ENCODE results near the gene ABCA8. TPM values are rescaled to one million over a fixed set of nuclear protein-coding genes. Genes with fewer than 3 reads are reported as not detected.
"Not testable (repeated sequence)": the region's sequence is repeated elsewhere in the genome, so short reads cannot be mapped to it uniquely, and the experiment has no call there.

Gene ABCA8
- polyA plus RNA-seq, 2 donors: 1.6 to 2.8 TPM

DNA sequence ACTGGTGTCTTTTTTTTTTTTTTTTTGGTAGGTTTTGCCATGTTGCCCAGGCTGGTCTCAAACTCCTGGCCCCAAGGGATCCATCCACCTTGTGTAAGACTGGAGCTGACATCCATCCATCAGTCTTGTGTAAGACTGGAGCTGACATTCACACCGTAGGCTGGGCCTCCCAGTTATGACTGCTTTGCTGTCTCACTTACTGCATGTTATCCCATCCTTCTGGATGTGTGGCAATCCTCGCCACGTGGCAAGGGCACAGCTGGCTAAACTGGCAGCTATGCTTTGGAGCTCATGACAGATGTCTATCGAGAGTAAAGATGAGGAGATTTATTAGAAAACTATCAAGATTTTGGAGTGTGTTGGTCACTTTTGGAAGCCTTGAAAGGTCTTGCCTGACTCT, 115.1 kb downstream of the ABCA8 start:
- no peak overlapping the region for H3K4me3 ChIP-seq (ENCODE audit: low read depth in 1 of 2, low read length in 2 of 2)
- peaks cover 0 to 2% of the 10 kb centered on the region in 2 donors for H3K4me1 ChIP-seq (ENCODE audit: control insufficient read depth in 2 of 2, insufficient read depth in 2 of 2, low read length in 1 of 2)
- H3K27ac ChIP-seq (ENCODE audit: low read depth in 2 of 2, low read length in 1 of 2): no peak overlapping the region
- WGBS, 2 donors: 68% methylated on average over 4 of the region's 4 CpGs
- no peaks in the 10 kb centered on the region for H3K27me3 ChIP-seq (ENCODE audit: control insufficient read depth in 1 of 2, insufficient read depth in 2 of 2, low read length in 2 of 2)
- no peaks in the 10 kb centered on the region for H3K9me3 ChIP-seq (ENCODE audit: control insufficient read depth in 2 of 2, insufficient read depth in 1 of 2, low read depth in 1 of 2, low read length in 1 of 2)
- no peaks in the 10 kb centered on the region for H3K36me3 ChIP-seq (ENCODE audit: control insufficient read depth in 2 of 2, insufficient read depth in 2 of 2, low read length in 1 of 2)

DNA sequence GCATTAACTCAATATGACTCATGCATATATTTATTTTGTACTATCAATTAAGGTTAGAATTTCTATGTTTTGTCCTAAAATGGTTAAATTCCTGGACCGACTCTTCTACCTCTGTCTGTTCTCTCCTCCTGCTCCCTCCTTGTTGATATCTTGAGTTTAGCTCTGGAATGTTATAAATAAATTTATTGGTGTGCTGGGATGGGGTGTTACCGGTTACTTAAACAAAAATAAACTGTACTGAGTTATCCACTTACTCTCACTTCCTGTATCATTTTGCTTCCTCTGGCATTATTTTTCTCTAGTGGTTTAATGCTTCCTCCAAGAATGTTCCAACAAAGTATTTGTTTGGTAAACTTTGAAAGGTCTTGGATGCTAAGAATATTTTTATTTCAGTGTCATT, 120.1 kb downstream of the ABCA8 start:
- no peaks in the 10 kb centered on the region for H3K36me3 ChIP-seq (ENCODE audit: control insufficient read depth in 2 of 2, insufficient read depth in 2 of 2, low read length in 1 of 2)
- H3K9me3 ChIP-seq (ENCODE audit: control insufficient read depth in 2 of 2, insufficient read depth in 1 of 2, low read depth in 1 of 2, low read length in 1 of 2): no peaks in the 10 kb centered on the region
- WGBS, 2 donors: 50 to 61% methylated on average over 2 of the region's 2 CpGs
- no peaks in the 10 kb centered on the region for H3K27me3 ChIP-seq (ENCODE audit: control insufficient read depth in 1 of 2, insufficient read depth in 2 of 2, low read length in 2 of 2)
- H3K4me3 ChIP-seq (ENCODE audit: low read depth in 1 of 2, low read length in 2 of 2): no peak overlapping the region
- H3K27ac ChIP-seq (ENCODE audit: low read depth in 2 of 2, low read length in 1 of 2): no peak overlapping the region
- peaks cover 0 to 2% of the 10 kb centered on the region in 2 donors for H3K4me1 ChIP-seq (ENCODE audit: control insufficient read depth in 2 of 2, insufficient read depth in 2 of 2, low read length in 1 of 2)

GRCh38 chr17:68834328-68834836, 120.8 kb downstream of the ABCA8 start:
- Histone ChIP-seq H3K36me3 (ENCODE audit: control insufficient read depth in 2 of 2, insufficient read depth in 2 of 2, low read length in 1 of 2) (no peaks in the 10 kb centered on the region), H3K27me3 (ENCODE audit: control insufficient read depth in 1 of 2, insufficient read depth in 2 of 2, low read length in 2 of 2) (no peaks in the 10 kb centered on the region), H3K27ac (ENCODE audit: low read depth in 2 of 2, low read length in 1 of 2) (no peak overlapping the region), H3K4me3 (ENCODE audit: low read depth in 1 of 2, low read length in 2 of 2) (no peak overlapping the region), H3K4me1 (ENCODE audit: control insufficient read depth in 2 of 2, insufficient read depth in 2 of 2, low read length in 1 of 2) (no peaks in the 10 kb centered on the region), H3K9me3 (ENCODE audit: control insufficient read depth in 2 of 2, insufficient read depth in 1 of 2, low read depth in 1 of 2, low read length in 1 of 2) (no peaks in the 10 kb centered on the region)
- 93 to 98% methylated on average over 2 of the region's 2 CpGs for WGBS, 2 donors

DNA sequence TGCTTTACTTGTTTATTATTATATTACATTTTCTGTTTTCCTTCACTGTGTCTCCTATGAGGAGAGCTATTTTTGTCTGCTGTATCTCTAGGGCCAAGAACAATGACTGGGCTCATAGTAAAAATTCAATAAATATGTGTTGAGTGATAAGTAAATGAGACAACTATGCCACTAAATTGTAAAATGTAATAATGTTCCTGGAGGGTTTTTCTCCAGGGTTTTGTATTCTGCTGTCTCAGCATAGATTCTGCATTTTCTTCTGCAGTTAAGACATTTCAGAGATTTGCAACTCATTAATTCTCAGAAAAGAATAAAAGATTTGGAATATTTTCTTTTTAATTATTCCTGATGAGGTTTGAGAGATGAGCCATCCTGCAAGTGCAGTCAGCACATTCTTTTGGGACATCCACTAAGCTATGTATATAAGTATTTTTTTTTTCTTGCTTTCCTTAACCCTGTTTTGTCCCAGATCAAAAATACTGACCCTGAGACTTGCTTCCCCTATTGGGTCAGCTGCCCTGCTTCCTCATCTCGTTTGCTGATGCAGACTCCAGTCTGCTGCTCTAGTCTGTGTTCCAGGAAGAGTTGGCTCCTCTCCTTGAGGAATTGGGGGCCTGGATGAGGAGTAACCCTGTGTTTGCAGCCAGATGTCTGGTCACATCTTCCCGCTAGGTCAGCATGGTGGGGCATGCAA, 122.9 kb downstream of the ABCA8 start:
- Histone ChIP-seq H3K4me1 (ENCODE audit: control insufficient read depth in 2 of 2, insufficient read depth in 2 of 2, low read length in 1 of 2) (no peaks in the 10 kb centered on the region), H3K27me3 (ENCODE audit: control insufficient read depth in 1 of 2, insufficient read depth in 2 of 2, low read length in 2 of 2) (no peaks in the 10 kb centered on the region), H3K36me3 (ENCODE audit: control insufficient read depth in 2 of 2, insufficient read depth in 2 of 2, low read length in 1 of 2) (no peaks in the 10 kb centered on the region), H3K27ac (ENCODE audit: low read depth in 2 of 2, low read length in 1 of 2) (peak overlapping the region in 1 of 2 donors; percentile 16), H3K9me3 (ENCODE audit: control insufficient read depth in 2 of 2, insufficient read depth in 1 of 2, low read depth in 1 of 2, low read length in 1 of 2) (no peaks in the 10 kb centered on the region), H3K4me3 (ENCODE audit: low read depth in 1 of 2, low read length in 2 of 2) (no peak overlapping the region)
- whole genome bisulfite sequencing, 2 donors: 54 to 63% methylated on average over 2 of the region's 2 CpGs

- no peaks in the 10 kb centered on the region for H3K36me3 ChIP-seq (ENCODE audit: control insufficient read depth in 2 of 2, insufficient read depth in 2 of 2, low read length in 1 of 2)
- H3K27ac ChIP-seq (ENCODE audit: low read depth in 2 of 2, low read length in 1 of 2): no peak overlapping the region
- no peak overlapping the region for H3K4me3 ChIP-seq (ENCODE audit: low read depth in 1 of 2, low read length in 2 of 2)
- H3K4me1 ChIP-seq (ENCODE audit: control insufficient read depth in 2 of 2, insufficient read depth in 2 of 2, low read length in 1 of 2): no peaks in the 10 kb centered on the region
- no peaks in the 10 kb centered on the region for H3K9me3 ChIP-seq (ENCODE audit: control insufficient read depth in 2 of 2, insufficient read depth in 1 of 2, low read depth in 1 of 2, low read length in 1 of 2)
- 82 to 84% methylated on average over 7 of the region's 7 CpGs for WGBS, 2 donors
- H3K27me3 ChIP-seq (ENCODE audit: control insufficient read depth in 1 of 2, insufficient read depth in 2 of 2, low read length in 2 of 2): no peaks in the 10 kb centered on the region
Observed at GRCh38 chr17:68831170-68831569, 124.0 kb downstream of the ABCA8 start.

DNA sequence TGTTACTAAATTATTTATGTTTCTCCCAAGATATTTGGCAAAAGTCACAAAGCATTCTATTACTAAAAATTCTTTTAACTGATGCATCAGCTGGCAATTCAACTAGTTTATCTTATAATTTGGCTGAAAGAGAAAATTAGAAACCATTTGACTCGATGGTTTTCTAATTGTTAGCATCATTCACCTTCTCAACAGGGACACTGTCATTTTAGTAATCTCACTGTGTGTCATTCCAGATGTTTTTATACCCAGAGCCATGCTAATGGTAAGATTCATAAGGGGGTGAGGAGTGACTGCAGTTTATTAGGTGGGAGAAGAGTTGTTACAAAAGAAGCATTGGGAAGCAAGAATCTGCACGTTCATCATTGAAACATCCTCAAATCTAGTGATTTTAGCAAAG, 124.9 kb downstream of the ABCA8 start:
- Histone ChIP-seq H3K27ac (ENCODE audit: low read depth in 2 of 2, low read length in 1 of 2) (no peak overlapping the region), H3K4me1 (ENCODE audit: control insufficient read depth in 2 of 2, insufficient read depth in 2 of 2, low read length in 1 of 2) (no peaks in the 10 kb centered on the region), H3K4me3 (ENCODE audit: low read depth in 1 of 2, low read length in 2 of 2) (no peak overlapping the region), H3K36me3 (ENCODE audit: control insufficient read depth in 2 of 2, insufficient read depth in 2 of 2, low read length in 1 of 2) (no peaks in the 10 kb centered on the region), H3K27me3 (ENCODE audit: control insufficient read depth in 1 of 2, insufficient read depth in 2 of 2, low read length in 2 of 2) (no peaks in the 10 kb centered on the region), H3K9me3 (ENCODE audit: control insufficient read depth in 2 of 2, insufficient read depth in 1 of 2, low read depth in 1 of 2, low read length in 1 of 2) (no peaks in the 10 kb centered on the region)
- WGBS, 2 donors: 67 to 70% methylated on average over 2 of the region's 2 CpGs

DNA sequence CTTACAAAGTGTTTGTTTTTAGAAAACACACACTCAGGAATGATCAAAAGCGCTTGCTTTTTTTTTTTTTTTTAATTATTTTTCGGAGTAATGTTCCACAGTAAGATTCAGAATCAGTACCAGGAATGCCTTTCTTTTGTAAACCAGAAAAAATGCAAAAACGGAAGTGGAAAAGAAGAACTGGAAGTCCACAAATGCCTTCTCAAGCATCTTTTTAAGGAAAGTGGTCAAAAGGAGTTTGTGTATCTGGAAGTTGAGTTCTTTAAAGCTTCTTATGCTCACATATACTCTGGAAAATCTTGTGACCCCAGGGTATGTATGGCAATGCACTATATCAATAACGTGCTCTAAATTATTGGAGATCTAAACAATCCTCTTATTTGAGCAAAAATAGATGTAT, 126.0 kb downstream of the ABCA8 start:
- WGBS, 2 donors: 86 to 88% methylated on average over 4 of the region's 4 CpGs
- Histone ChIP-seq H3K9me3 (ENCODE audit: control insufficient read depth in 2 of 2, insufficient read depth in 1 of 2, low read depth in 1 of 2, low read length in 1 of 2) (no peaks in the 10 kb centered on the region), H3K27me3 (ENCODE audit: control insufficient read depth in 1 of 2, insufficient read depth in 2 of 2, low read length in 2 of 2) (no peaks in the 10 kb centered on the region), H3K4me3 (ENCODE audit: low read depth in 1 of 2, low read length in 2 of 2) (no peak overlapping the region), H3K4me1 (ENCODE audit: control insufficient read depth in 2 of 2, insufficient read depth in 2 of 2, low read length in 1 of 2) (no peaks in the 10 kb centered on the region), H3K36me3 (ENCODE audit: control insufficient read depth in 2 of 2, insufficient read depth in 2 of 2, low read length in 1 of 2) (no peaks in the 10 kb centered on the region), H3K27ac (ENCODE audit: low read depth in 2 of 2, low read length in 1 of 2) (no peak overlapping the region)

DNA sequence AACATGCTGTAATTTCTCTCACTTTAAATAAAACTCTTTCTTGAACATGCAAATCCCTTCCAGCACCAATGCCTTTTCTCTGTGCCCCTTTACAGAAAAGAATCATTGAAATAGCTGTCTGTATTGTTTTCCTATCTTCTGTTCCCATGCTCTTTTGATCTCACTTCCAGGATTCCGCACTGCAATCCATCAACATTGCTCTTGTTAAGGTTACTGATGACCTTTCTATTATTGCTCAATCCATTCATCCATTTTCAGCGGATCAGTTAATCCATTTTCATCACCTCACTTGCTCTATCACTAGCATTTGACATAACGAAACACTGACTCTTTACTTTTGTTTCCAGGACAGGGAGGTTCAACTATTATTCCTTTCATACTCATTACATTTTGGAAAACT, 130.5 kb downstream of the ABCA8 start:
- 68 to 70% methylated on average over 3 of the region's 3 CpGs for WGBS, 2 donors

DNA sequence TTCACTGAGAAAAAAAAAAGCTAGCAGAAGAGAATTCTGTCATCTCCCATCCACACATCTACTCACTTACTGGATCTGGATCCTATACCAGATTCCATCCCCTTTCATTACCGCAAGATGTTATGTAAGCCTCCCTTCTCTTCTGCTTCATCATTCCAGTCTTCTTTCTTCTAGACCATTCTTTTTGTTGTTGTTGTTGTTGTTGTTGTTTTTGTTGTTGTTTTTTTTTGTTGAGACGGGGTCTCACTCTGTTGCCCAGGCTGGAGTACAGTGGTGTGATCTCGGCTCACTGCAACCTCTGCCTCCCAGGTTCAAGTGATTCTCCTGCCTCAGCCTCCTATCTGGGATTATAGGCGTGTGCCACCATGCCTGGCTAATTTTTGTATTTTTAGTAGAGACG, 131.0 kb downstream of the ABCA8 start:
- H3K4me1 ChIP-seq (ENCODE audit: control insufficient read depth in 2 of 2, insufficient read depth in 2 of 2, low read length in 1 of 2); H3K27ac ChIP-seq (ENCODE audit: low read depth in 2 of 2, low read length in 1 of 2); H3K27me3 ChIP-seq (ENCODE audit: control insufficient read depth in 1 of 2, insufficient read depth in 2 of 2, low read length in 2 of 2); H3K9me3 ChIP-seq (ENCODE audit: control insufficient read depth in 2 of 2, insufficient read depth in 1 of 2, low read depth in 1 of 2, low read length in 1 of 2); H3K4me3 ChIP-seq (ENCODE audit: low read depth in 1 of 2, low read length in 2 of 2); H3K36me3 ChIP-seq (ENCODE audit: control insufficient read depth in 2 of 2, insufficient read depth in 2 of 2, low read length in 1 of 2): not testable (repeated sequence)
- 88 to 89% methylated on average over 5 of the region's 5 CpGs for WGBS, 2 donors

More for the DNA sequence above, 130.5 kb downstream of the ABCA8 start:
- H3K4me1 ChIP-seq (ENCODE audit: control insufficient read depth in 2 of 2, insufficient read depth in 2 of 2, low read length in 1 of 2): no peaks in the 10 kb centered on the region
- H3K27ac ChIP-seq (ENCODE audit: low read depth in 2 of 2, low read length in 1 of 2): no peak overlapping the region
- H3K9me3 ChIP-seq (ENCODE audit: control insufficient read depth in 2 of 2, insufficient read depth in 1 of 2, low read depth in 1 of 2, low read length in 1 of 2): no peaks in the 10 kb centered on the region
- no peaks in the 10 kb centered on the region for H3K27me3 ChIP-seq (ENCODE audit: control insufficient read depth in 1 of 2, insufficient read depth in 2 of 2, low read length in 2 of 2)
- H3K4me3 ChIP-seq (ENCODE audit: low read depth in 1 of 2, low read length in 2 of 2): no peak overlapping the region
- no peaks in the 10 kb centered on the region for H3K36me3 ChIP-seq (ENCODE audit: control insufficient read depth in 2 of 2, insufficient read depth in 2 of 2, low read length in 1 of 2)

DNA sequence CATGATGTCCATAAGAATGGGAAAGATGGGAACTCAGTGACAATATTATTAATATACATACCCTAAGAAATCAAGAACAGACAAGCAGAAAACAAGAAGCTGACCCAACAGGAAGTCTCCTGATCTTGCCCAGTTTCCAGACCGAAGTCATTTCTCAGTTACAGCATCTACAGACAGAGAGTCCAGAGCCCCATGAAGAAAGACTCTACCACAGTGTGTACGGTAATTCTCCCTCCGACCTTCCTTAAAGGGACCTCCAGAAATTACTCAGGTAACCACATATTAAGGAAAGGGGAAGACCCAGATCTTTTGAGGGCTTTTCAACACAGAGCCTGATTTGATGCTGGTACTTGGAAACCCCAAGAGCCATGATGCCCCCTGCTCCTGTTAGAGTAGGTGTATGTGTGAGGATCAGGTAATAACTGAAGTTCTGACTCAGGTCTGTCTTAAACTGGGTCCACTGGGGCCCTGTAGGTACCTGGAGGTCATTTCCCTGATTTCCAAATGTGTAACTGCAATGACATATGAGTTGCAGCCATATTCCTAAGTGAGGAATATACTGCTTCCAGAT, 132.4 kb downstream of the ABCA8 start:
- H3K4me3 ChIP-seq (ENCODE audit: low read depth in 1 of 2, low read length in 2 of 2): no peak overlapping the region
- no peaks in the 10 kb centered on the region for H3K9me3 ChIP-seq (ENCODE audit: control insufficient read depth in 2 of 2, insufficient read depth in 1 of 2, low read depth in 1 of 2, low read length in 1 of 2)
- no peak overlapping the region for H3K27ac ChIP-seq (ENCODE audit: low read depth in 2 of 2, low read length in 1 of 2)
- 76 to 83% methylated on average over 3 of the region's 3 CpGs for WGBS, 2 donors
- no peaks in the 10 kb centered on the region for H3K27me3 ChIP-seq (ENCODE audit: control insufficient read depth in 1 of 2, insufficient read depth in 2 of 2, low read length in 2 of 2)
- no peaks in the 10 kb centered on the region for H3K36me3 ChIP-seq (ENCODE audit: control insufficient read depth in 2 of 2, insufficient read depth in 2 of 2, low read length in 1 of 2)
- H3K4me1 ChIP-seq (ENCODE audit: control insufficient read depth in 2 of 2, insufficient read depth in 2 of 2, low read length in 1 of 2): no peaks in the 10 kb centered on the region
